ENCODE data around the gene GPC6.

Gene GPC6

DNA sequence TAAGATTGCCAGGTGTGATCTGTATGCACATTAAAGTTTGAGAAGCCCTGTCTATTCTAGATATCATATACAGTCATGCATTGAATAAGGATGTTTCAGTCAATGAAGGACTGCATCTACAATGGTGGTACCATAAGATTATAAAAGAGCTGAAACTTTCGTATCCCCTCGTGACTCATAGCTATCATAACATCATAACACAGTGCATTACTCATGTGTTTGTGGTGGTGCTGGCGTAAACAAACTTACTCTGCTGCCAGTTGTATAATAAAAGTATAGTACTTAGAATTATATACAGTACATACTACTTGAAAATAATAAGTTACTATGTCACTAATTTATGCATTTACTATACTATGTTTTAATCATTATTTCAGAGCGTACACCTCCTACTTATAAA is 489.3 kb downstream of the GPC6 start:
- TF ChIP-seq, protein P1, sequence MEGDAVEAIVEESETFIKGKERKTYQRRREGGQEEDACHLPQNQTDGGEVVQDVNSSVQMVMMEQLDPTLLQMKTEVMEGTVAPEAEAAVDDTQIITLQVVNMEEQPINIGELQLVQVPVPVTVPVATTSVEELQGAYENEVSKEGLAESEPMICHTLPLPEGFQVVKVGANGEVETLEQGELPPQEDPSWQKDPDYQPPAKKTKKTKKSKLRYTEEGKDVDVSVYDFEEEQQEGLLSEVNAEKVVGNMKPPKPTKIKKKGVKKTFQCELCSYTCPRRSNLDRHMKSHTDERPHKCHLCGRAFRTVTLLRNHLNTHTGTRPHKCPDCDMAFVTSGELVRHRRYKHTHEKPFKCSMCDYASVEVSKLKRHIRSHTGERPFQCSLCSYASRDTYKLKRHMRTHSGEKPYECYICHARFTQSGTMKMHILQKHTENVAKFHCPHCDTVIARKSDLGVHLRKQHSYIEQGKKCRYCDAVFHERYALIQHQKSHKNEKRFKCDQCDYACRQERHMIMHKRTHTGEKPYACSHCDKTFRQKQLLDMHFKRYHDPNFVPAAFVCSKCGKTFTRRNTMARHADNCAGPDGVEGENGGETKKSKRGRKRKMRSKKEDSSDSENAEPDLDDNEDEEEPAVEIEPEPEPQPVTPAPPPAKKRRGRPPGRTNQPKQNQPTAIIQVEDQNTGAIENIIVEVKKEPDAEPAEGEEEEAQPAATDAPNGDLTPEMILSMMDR (conservative IDR thresholded peaks at IDR 0.05; ENCODE audit: low read depth, low read length), result no peak
- no peak overlapping the region for H3K4me3 ChIP-seq (ENCODE audit: low read length)
- no peak for DNase-seq (ENCODE audit: low read depth)

DNA sequence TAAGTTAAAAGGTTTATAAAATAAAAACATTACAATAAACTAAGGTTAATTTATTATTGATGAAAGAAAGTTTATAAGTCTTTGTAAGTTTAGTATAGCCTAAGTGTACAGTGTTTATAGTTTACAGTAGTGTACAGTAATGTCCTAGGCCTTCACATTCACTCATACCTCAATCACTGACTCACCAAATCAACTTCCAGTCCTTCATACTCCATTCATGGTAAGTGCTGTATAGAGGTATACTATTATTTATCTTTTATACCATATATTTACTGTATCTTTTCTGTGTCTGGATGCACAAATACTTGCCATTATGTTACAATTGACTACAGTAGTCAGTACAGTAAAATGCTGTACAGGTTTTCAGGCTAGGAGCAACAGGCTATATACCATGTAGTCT is 490.0 kb downstream of the GPC6 start:
- TF ChIP-seq, protein P1 (conservative IDR thresholded peaks at IDR 0.05; ENCODE audit: low read depth, low read length), result no peak
- DNase-seq (ENCODE audit: low read depth), result no peak
- H3K4me3 ChIP-seq (ENCODE audit: low read length), result no peak overlapping the region

DNA sequence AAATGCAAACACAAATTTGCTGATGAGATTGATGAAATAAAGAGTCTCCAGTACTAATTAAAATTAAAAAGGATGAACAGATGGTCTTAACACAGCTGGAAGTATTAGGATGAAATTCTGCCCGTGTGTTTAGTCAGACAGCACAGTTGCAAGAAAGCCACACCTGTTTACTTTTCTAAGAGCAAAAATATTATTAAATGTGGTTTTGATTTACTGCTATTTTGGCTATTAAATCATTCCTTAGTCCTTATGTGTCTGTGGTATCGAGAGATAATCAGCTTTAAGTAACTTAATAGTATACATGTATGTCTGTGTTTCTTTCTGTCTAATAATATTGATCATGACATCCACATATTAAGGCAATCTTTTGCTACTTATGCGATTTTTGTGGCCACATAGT is 494.9 kb downstream of the GPC6 start:
- H3K4me3 ChIP-seq (ENCODE audit: low read length), result no peak overlapping the region
- TF ChIP-seq, protein P1 (conservative IDR thresholded peaks at IDR 0.05; ENCODE audit: low read depth, low read length), result no peak
- no peak for DNase-seq (ENCODE audit: low read depth)

DNA sequence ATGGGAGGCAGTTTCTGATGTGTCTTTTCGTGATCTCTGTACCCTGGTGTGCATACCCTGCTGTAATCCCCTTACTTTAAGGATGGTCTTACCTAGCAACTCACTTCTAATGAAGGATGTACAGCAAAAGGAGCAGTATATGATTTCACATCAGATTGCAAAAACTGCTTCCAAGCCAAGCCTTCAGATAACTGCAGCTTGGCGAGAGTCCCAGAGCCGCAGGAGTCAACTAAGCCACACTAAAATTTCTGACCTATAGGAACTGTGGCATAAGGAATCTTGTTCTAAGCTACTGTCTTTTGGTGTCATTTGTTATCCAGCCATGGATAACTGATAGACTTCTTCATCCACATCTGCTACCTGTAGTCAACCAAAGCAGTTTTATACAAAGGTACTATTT is 496.7 kb downstream of the GPC6 start:
- TF ChIP-seq, protein P1 (conservative IDR thresholded peaks at IDR 0.05; ENCODE audit: low read depth, low read length), result no peak
- H3K4me3 ChIP-seq (ENCODE audit: low read length), result no peak overlapping the region
- no peak for DNase-seq (ENCODE audit: low read depth)

DNA sequence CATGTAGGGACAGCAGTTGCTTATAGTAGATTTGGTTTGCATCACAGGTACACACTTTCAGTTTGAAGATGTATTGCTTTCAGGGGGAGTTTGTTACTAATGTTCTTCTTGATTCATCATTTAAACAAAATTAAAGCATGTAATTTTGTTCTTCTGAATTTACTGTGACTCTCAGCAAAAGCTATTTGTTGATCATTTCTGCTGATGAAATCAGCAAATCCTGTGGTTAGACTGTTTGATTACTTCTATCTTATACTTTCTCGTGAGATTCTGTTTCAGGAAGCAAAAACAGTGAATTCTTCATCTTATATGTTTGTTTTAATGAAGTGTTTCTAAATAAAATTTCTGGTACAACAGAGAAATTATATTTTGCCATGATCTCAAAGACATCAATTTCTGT is 497.6 kb downstream of the GPC6 start:
- no peak overlapping the region for H3K4me3 ChIP-seq (ENCODE audit: low read length)
- TF ChIP-seq, protein P1 (conservative IDR thresholded peaks at IDR 0.05; ENCODE audit: low read depth, low read length), result no peak
- no peak for DNase-seq (ENCODE audit: low read depth)

DNA sequence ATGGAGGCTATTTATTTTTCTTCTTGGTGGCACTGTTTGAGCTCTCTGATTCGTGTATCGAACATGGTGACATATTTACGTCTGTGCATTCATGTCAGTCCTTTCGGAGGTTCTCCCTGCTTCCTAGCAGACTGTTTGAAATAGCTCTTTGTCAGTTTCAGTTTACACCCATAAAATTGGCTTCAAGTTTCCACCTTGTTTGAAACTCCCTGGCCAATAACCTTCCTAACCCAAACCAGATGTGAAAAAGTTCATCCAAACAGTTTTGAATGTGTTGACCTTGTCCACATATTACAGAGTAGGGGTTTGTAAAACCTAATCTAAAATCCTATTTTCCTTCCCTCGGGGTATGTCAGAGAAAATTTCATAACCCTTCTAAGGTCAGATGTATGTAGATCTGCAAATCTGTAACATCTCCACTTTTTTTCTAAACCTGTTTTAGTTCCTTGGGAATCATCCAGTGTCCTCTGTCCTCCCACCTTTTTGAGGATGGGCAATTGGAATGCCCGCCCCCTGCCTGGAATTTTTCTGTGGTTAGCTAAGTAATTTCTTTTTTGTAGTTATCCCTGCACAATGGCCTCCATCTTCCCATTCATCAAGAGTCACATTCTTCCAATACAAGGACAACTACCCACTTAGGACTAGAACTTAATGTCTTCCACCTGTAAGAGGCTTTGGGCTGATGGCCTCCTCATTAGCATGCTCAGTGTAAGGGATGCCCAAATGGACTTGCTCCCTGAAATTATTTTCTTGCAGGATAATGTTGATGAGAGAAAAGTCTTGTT is 499.8 kb downstream of the GPC6 start:
- no peak for DNase-seq (ENCODE audit: low read depth)
- TF ChIP-seq, protein P1 (conservative IDR thresholded peaks at IDR 0.05; ENCODE audit: low read depth, low read length), result no peak
- no peak overlapping the region for H3K4me3 ChIP-seq (ENCODE audit: low read length)
